SK-N-SH (cell line): ENCODE measurements around the gene OSBP.

Experiments
- EP300 ChIP-seq, 2 experiments: IDR thresholded peaks; 2 replicates each; pipeline versions ENCODE4 v1.4.0 to v1.6.1; 2012; ENCODE audit warnings: borderline replicate concordance in 1 of 2, low read depth in 1 of 2, low read length in 1 of 2
- EZH2phosphoT487 ChIP-seq: fragments of 200-600 bp; sonication (generic); IDR thresholded peaks from 2 replicates; pipeline ENCODE4 v1.6.1; 2017; ENCODE audit warnings: low read depth, mixed run types, mild to moderate bottlenecking, antibody characterized with exemption, moderate library complexity, borderline replicate concordance
- GABPA ChIP-seq: IDR thresholded peaks from 2 replicates; pipeline ENCODE4 v1.4.0; 2012; ENCODE audit warnings: low read depth, mild to moderate bottlenecking
- MXI1 ChIP-seq: IDR thresholded peaks from 2 replicates; pipeline ENCODE4 v1.6.1; 2012; ENCODE audit warnings: mild to moderate bottlenecking, low read depth, low read length, improper control_type of control experiment
- NRF1 ChIP-seq: IDR thresholded peaks from 2 replicates; pipeline ENCODE4 v1.6.1; 2012; ENCODE audit warnings: low read depth, mild to moderate bottlenecking, low read length
- POLR2AphosphoS5 ChIP-seq: IDR thresholded peaks from 2 replicates; pipeline ENCODE4 v1.6.1; 2012; ENCODE audit warnings: low read depth, low read length
- RCOR1 ChIP-seq: fragments of 150-350 bp; IDR thresholded peaks from 2 replicates; pipeline ENCODE4 v1.6.1; 2017; ENCODE audit warnings: antibody characterized with exemption, low read length
- SIN3A ChIP-seq: IDR thresholded peaks from 2 replicates; pipeline ENCODE4 v1.6.1; 2012; ENCODE audit warnings: low read depth, mild to moderate bottlenecking, low read length, moderate library complexity, borderline replicate concordance
- SMC3 ChIP-seq: IDR thresholded peaks from 2 replicates; pipeline ENCODE4 v1.6.1; 2012; ENCODE audit warnings: low read depth, low read length, improper control_type of control experiment
- TEAD4 ChIP-seq: IDR thresholded peaks from 2 replicates; pipeline ENCODE4 v1.4.0; 2012; ENCODE audit warnings: mild to moderate bottlenecking, borderline replicate concordance; ENCODE audit not compliant: insufficient read depth
- TF ChIP-seq, protein P1 (sequence below): fragments of 200-600 bp; sonication (generic); IDR thresholded peaks from 2 replicates; pipeline ENCODE4 v1.6.1; 2017; ENCODE audit warnings: antibody characterized with exemption, mild to moderate bottlenecking, moderate library complexity
- TF ChIP-seq, protein P2 (sequence below): IDR thresholded peaks from 2 replicates; pipeline ENCODE4 v1.4.0; 2012; ENCODE audit warnings: low read depth, borderline replicate concordance

DNA sequence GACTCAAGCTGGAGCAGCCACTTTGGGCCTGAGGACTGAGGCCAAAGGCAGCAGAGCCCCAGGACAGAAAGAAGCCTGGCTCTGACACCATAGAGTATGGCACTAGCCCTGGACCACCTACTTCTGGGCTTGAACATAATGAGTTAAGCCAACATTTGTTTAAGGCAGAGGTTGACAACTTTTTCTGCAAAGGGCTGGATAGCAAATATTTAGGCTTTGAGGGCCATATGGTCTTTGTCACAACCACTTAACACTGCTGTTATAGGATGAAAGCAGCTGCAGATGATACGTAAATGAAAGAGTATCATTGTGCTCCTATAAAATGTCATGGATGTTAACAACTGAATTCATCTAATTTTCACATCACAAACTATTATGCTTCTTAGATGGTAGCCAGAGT is 16.6 kb downstream of the OSBP start:
- TF ChIP-seq GABPA (no peak), RCOR1 (no peak), POLR2AphosphoS5 (no peak), SIN3A (no peak), NRF1 (no peak), SMC3 (no peak), EP300 (IDR thresholded peaks at IDR 0.05; ENCODE audit: borderline replicate concordance in 1 of 2, low read depth in 1 of 2, low read length in 1 of 2) (no peak), EZH2phosphoT487 (no peak), TEAD4 (no peak), MXI1 (no peak)
- TF ChIP-seq, protein P1, sequence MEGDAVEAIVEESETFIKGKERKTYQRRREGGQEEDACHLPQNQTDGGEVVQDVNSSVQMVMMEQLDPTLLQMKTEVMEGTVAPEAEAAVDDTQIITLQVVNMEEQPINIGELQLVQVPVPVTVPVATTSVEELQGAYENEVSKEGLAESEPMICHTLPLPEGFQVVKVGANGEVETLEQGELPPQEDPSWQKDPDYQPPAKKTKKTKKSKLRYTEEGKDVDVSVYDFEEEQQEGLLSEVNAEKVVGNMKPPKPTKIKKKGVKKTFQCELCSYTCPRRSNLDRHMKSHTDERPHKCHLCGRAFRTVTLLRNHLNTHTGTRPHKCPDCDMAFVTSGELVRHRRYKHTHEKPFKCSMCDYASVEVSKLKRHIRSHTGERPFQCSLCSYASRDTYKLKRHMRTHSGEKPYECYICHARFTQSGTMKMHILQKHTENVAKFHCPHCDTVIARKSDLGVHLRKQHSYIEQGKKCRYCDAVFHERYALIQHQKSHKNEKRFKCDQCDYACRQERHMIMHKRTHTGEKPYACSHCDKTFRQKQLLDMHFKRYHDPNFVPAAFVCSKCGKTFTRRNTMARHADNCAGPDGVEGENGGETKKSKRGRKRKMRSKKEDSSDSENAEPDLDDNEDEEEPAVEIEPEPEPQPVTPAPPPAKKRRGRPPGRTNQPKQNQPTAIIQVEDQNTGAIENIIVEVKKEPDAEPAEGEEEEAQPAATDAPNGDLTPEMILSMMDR, result no peak
- TF ChIP-seq, protein P2, sequence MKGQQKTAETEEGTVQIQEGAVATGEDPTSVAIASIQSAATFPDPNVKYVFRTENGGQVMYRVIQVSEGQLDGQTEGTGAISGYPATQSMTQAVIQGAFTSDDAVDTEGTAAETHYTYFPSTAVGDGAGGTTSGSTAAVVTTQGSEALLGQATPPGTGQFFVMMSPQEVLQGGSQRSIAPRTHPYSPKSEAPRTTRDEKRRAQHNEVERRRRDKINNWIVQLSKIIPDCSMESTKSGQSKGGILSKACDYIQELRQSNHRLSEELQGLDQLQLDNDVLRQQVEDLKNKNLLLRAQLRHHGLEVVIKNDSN, result no peak
